ENCODE data around the gene FTO. TPM values are rescaled to one million over a fixed set of nuclear protein-coding genes. Genes with fewer than 3 reads are reported as not detected.

FTO gene
- total RNA-seq, 1 experiment from 2014 or later = 48.1 TPM

DNA sequence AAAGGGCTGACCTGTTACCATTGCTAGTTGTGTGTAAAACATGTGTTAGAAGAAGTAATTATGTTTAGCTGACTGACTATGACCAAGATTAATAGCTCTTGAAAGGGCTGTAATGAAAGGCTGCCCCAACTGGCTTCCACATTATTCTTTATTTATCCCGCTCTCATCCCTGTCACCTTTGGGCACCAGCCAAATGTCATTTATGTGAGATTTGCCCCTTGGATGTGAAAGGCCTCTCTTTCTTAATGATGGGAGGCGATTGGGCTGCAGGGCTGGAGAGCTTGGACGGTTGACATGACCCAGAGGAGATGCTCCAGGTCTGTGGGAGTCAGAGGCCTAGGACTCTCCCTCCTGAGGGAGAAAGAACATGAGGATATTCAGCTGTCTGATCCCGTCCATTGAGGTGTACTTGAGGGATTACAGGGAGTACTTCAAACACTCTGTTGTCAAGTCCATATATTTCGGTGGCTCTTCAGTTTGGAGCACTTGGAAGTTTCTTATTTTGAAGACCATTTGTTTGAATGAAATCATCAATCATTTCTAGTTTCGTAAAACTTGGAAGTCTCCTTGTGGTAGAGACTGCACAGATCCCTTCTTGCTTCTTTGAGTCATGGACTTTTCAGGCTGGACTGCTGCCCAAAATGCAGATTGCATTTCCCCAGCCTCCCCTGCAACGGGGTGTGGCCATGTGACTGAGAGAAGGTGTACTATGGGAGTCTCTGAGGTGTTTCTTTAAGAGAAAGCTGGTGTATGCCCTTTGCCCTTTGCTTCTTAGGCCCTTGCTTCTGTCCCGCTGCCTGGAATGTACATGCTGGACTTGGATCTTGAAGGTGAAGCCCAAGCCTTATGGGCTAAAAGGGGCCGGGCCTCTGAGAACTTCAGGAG is 51.3 kb downstream of the FTO start:
- no peak for DNase-seq (ENCODE audit: low spot score)

DNA sequence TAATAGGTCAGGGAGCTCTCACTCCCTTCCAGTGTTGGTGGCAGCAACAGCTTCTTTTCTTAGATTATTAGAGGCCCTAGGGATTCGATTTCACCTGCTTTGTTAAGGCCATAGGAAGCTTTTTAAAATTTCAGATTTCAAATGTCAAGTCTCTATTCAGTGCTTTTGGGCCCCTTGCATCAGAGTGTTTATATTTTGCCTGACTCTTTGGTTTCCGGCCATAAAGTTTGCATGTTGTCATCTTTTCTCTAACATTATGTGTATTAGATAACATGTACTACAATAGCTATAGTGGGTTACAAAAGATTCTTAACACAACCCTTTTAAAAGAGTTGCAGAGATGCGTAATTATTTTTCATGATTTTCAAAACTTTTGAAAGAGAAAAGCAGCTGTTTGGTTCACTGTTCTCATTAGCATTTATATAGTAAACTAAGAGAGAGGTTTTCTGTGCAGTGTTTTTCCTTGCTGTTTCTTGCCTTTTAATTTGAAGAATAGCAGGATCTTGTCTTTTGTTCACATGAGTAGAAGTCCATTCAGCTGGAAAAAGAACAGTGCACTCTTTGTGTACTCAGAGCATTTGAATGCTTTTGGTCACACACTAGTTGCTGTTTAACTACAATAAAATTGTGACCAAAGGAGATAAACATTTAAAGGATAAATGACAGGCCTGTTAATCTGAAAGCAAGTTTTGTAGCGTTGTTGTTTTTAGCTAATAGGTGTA is 52.5 kb downstream of the FTO start:
- no peak for DNase-seq (ENCODE audit: low spot score)

DNA sequence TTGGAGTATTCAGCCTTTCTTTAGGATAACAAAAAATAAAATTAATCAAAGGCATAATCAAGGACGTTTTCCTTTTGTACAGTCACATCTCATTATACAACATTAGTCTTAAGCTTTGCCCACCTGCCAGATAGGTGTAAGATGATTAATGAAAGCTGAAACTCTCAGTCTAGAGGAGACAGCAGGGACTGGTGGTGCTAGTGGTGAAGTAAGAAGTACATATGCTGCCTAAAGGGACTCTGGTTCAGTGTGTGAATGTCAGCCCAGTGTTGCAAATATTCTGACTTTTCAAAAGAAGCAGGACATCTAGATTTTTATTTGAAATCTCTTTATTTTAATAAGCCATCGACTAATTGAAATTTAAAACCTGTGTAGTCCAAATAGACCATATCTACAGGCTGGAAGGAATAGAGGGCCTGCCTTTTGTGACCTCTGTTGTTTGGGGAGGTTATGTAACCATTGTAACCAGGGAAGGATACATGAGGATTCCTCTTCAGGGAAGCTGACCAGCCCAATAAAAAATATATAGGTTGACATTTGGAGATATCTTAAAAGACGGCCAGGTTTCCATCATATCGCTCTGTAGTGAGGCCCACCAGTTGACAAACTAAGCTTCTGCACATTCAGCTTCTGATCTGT is 54.1 kb downstream of the FTO start:
- no peak for DNase-seq (ENCODE audit: low spot score)

DNA sequence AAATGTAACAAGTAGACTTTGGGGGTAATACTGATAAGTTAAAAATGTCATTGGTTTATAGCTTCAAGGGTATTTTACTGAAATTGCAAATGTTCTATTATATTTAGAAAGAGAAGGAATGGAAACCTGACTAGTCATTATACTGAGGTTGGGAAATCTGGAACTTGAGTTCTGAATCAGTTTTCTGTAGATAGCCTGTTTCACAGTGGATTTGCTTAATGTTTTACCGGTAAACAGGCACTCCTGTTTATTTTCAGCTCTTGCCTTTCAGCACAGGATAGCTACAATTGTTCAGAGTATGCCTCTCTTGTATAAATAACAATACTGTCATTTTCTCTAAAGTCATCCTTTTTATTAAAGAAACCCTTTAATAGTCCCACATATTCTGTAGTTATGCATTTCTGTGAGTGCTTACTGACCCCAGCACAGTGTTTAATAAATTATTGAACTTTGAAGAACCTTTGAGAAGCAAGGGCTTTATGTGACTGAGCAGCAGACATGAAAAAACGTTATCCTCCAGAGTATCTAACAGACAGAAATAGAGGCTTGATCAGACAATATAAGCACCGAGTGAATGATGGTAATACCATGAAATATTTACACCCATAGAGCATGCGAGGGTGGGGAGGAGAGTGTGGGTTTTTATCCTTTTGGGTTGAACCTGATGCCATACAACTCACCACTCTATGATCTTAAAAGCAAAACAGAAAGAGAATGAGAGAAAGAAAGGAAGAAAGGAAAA is 58.2 kb downstream of the FTO start:
- no peak for DNase-seq (ENCODE audit: low spot score)

- no peak for DNase-seq (ENCODE audit: low spot score)
These were observed 62.5 kb downstream of the FTO start for GRCh38 chr16:53766304-53767016.

DNA sequence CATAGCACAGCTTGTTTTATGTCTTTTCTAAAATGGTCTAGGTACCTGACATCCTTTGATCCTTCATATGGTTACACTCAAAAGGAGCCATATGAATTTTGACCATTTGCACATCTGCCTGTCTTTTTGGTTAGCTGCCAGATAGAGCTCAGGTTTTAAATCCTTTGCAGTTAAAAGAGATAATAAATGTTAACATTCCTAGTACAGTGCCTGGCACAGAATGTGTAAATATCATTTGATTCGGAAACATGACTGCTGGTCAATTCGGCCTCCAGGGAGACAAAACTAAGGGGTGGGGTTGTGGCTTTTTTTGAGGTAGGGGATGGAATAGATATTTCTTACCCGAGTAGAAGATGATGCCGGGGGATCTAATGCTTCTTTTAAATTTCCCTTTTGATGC is 64.2 kb downstream of the FTO start:
- DNase-seq (ENCODE audit: low spot score) = no peak

- peak; percentile 82 for DNase-seq (ENCODE audit: low spot score)
These were observed 64.6 kb downstream of the FTO start for GRCh38 chr16:53768593-53768992.

DNA sequence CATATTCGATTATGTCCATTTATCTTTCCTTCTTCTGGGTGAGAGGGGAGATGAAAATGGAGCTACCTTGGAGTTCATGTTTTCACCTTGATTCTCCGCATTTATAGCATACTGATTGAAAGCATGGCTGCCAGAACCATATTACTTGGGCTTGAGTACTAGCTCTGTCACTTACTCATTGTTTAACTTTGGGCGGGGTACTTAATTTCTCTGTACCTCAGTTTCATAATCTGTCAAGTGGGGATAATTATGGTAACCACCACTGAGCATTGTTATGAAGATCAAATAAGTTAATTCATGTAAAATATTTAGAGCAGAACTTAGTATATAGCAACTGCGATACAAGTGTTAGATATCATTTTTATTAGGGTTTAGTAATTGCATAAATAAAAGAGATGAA is 65.2 kb downstream of the FTO start:
- no peak for DNase-seq (ENCODE audit: low spot score)

DNA sequence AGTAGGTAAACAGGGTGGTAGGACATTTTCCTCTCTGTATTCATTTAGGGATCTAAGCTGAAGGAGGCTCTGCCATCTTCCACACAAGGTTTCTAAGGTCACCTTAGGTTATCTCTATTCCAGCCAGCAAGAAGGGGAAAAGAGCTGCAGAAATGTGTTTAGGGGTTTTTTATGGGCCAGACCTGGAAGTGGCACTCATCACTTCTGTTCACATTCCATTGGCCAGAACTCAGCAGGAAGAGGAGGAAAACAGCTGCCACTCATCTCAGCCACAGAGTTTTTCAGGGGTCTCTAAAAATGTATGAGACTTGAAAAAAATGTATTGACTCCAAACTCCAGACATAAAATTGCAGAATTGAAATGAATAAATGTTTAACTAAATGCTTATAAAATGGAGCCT is 65.8 kb downstream of the FTO start:
- DNase-seq (ENCODE audit: low spot score) = no peak

DNA sequence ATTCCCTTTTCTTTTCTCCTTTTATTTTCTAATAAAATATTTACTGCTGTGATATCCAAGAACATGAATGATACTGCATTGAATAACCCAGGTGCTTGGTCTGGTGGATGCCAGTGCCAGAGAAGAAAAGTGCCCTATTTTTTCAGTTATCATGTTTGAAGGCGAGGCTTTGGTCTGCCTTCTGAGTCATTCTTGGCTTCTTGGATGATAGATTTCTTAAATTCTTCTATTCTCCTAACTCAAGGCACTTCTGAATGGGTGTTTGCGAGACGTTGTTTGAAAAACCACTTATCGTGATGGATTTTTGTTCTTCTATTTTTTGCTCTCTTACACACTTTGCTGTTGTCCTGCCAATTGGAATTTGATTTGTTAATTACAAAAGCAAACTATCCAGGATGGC is 66.7 kb downstream of the FTO start:
- no peak for DNase-seq (ENCODE audit: low spot score)

DNA sequence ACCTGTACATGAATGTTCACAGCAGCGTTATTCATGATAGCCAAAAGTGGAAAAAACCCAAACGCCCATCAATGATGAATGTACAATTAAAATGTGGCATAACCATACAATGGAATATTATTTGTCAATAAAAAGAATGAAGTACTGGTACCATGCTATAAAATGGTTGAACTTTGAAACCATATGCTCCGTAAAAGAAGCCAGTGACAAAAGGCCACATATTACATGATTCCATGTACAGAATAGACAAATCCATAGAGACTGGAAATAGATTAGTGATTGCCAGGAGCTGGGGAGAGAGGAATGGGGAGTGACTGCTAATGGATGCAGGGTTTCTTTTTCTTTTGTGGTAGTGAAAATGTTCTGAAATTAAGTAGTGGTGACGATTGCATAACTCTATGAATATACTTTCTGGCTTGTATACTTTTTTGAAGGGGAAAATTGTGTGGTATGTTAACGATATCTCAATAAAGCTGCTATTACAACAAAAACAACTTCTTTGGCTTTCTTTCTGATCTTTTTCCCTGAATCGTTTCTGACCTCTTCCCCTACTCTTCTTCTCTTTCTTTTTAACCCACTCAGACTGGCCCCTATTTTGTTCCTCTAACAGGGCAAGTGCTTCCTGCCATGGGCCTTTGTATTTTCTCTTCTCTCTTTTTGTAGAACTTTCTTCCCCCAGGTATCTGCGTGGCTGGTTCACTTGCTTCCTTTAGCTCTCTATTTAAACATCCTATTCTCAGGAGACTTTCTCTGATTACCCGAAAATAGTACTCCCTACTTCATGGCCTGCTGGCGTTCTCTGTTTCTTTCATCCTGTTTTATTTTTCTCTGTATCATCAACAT is 67.9 kb downstream of the FTO start:
- no peak for DNase-seq (ENCODE audit: low spot score)

GRCh38 chr16:53773150-53773846 is 69.3 kb downstream of the FTO start:
- peak; percentile 79 for DNase-seq (ENCODE audit: low spot score)

DNA sequence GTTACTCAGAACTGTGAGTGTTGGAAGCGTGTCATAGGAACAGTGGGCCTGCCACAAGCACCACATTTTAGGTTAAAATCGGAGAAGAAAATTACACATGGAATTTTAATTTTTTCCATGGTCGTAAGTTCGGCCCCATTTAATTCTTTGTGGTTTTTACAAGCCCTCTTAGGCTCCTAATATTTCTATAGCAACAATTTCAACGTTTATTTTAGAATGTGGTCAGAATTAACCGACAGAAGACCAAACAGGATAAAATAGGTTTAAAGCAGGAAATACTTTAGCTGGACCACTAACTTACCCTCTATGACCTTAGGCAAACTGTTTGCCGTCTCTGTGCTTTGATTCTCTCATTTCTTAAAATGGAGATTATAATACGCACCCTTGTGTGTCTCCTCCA is 69.9 kb downstream of the FTO start:
- DNase-seq (ENCODE audit: low spot score) = no peak

DNA sequence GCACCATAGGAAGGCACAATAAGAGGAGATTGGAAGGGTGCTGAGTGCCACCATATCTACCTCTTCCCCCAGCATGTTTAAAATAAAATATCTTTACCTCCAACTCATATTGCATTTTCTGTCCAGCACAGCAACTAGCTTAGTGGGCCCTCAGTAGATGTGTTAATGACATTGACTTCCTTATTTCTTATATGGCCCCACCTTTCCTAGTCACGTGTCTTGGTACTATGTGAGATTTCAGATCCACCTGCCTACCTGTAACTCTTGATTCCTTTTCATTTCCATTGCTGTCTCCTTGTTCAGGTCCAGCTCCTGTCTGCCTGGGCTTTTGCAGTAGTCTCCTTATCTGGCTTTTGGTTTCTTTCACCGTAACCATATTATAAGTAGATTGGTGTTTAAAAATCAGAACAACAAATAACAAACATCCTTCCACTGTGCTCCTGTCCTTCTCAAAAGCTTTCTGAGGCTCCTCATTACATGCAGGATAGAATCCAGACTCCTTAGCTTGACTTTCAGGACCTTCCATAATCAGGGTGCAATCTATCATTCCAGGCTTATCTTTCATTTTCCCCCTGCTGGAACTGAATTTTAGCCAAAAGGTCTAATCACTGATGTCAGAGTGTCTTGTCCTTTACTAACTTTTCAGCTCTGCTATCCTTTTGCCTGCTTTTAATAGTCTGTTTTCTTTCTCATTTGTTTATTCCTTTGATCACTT is 71.3 kb downstream of the FTO start:
- DNase-seq (ENCODE audit: low spot score) = no peak

GRCh38 chr16:53775821-53776431 is 72.0 kb downstream of the FTO start:
- peak; percentile 83 for DNase-seq (ENCODE audit: low spot score)

DNA sequence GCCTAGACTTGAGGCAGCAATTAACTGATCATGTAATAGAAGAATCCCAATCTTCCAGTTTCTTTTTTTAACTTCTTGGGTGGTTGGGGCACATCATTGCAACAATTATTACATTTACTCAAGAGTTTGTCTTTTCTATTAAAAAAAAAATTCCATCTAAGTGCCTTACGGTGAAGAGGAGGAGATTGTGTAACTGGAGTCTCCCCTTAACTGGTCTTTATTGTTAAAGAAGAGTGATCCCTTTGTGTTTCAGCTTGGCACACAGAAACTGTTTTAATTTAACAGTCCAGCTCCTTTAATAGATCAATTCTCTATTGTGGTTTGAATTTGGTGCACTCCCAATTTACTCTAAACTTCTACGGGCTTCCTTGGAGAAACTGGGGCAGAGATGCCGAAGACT is 75.2 kb downstream of the FTO start:
- DNase-seq (ENCODE audit: low spot score) = no peak

GRCh38 chr16:53780051-53780450 is 76.1 kb downstream of the FTO start:
- no peak for DNase-seq (ENCODE audit: low spot score)

GRCh38 chr16:53781023-53781605 is 77.2 kb downstream of the FTO start:
- DNase-seq (ENCODE audit: low spot score) = no peak
